HG03135 (cell line): ENCODE data around the gene HAO2.
"Not testable (repeated sequence)": the region's sequence is repeated elsewhere in the genome, so short reads cannot be mapped to it uniquely, and the experiment has no call there.

Experiments
- ATAC-seq: cut with Tn5 transposase; IDR thresholded peaks from one replicate; pipeline ENCODE4 v1.9.1; 2021; ENCODE audit warnings: mild to moderate bottlenecking, moderate library complexity; ENCODE audit not compliant: unreplicated experiment

The HAO2 gene

DNA sequence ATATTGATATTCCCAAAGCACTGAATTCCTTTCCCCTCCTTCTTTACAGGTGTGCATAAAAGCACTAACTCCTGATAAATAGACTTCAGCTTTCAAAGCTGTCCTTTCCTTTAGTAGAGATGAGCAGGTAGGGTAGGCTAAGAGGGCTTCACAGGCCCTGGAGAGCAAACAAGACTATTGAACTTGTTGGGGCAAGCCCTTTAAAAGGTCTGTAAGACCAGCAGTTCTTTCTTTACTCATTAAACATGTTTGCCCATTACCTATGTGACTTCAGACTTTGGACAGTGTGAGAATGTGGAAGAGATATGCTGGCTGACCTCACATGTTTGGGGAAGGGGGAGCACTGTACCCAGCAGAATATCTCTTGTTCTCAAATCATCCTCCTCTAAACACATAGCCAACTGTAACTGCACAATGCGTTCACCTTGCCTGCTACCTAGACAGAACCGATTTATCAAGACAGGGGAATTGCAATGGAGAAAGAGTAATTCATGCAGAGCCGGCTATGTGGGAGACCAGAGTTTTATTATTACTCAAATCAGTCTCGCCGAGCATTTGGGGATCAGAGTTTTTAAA lies 27.1 kb upstream of the HAO2 start:
- no peak for ATAC-seq

- ATAC-seq, result no peak
Measured at GRCh38 chr1:119345398-119345797, 23.2 kb upstream of the HAO2 start.

GRCh38 chr1:119347858-119348257 lies 20.7 kb upstream of the HAO2 start:
- ATAC-seq, result peak; percentile 79

DNA sequence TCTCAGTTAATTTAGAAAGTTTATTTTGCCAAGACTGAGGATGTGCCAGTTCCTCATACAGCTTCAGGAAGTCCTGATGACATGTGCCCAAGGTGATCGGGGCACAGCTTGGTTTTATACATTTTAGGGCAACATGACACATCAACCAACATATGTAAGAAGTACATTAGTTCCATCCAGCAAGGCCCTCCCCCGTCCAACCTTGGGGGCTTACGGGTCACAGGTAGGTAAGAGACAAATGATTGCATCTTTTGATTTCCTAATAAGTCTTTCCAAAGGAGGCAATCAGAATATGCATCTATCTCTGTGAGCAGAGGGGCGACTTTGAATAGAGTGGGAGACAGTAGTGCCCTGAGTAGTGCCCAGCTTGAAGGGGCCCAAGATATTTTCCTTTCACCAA lies 19.6 kb upstream of the HAO2 start:
- ATAC-seq, result no peak

GRCh38 chr1:119350866-119351265 lies 17.7 kb upstream of the HAO2 start:
- not testable (repeated sequence) for ATAC-seq

DNA sequence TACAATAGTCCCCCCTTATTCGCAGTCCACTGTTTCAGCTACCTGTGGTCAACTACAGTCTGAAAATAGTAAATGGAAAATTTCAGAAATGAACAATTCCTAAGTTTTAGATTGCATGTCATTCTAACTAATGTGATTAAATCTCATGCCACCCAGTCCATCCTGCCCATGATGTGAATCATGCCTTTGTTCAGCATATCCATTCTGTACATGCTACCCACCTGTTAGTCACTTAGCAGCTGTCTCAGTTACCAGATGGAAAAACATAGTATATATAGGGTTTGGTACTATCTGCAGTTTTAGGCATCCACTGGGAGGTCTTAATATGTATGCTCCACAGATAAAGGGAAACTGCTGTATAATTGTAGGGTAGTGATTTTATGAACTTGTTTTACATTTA lies 16.6 kb upstream of the HAO2 start:
- no peak for ATAC-seq

DNA sequence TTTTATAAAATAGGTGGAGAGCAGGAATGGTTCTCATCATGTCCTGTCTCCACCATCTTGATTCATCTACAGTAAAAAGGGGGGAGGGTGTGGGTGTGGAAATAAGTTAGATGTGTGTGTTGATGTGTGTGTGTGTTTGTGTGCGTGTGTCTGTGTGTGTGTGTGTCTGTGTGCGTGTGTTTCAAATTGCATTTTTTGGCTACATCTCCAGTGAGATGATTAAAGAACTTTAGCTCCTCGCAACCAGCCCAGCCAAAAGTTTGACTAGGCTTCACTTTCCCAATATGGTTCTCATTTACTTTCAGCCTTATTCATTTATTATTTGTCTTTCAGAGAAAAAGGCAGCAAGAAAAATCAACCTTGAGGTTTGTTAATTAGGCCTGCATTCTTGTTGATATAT lies 14.7 kb upstream of the HAO2 start:
- ATAC-seq, result no peak

GRCh38 chr1:119358636-119359035 lies 9.9 kb upstream of the HAO2 start:
- no peak for ATAC-seq

DNA sequence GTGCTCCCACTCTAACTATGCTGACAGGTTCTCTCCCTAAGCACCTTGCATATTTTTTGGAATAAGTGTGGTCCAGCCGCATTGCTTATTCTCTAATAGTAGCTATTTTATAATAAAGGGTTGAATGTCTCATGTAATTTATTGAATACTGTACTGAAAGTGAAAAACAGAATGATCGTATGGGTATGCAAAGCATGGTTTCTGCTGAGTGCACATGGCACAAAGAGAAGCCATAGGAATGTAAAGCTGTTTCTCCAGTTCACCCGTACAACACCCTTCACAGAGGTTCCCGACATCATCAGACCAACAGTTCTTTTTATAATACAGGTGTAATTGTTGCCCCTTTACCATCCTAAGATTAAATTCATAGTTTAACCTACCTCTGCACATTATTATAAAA lies 8.9 kb upstream of the HAO2 start:
- no peak for ATAC-seq

DNA sequence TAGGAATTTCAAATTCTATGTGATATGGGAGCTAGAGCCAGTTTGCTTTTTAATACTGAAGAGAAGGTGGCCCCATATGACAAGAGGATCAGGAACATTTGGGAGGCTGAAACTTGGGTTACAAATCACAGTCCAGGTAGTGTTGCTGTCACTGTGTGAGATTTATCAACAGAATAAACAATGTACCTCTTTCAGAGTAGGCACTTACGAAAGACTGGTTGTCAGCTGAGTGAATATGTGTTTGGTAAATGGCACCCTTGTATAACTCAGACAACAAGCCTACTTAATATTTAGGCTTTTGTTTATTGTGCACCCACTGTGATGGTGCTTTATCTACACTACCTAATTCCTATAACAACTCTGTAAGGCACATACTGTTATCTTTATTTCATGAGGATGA lies 7.4 kb upstream of the HAO2 start:
- ATAC-seq, result no peak

DNA sequence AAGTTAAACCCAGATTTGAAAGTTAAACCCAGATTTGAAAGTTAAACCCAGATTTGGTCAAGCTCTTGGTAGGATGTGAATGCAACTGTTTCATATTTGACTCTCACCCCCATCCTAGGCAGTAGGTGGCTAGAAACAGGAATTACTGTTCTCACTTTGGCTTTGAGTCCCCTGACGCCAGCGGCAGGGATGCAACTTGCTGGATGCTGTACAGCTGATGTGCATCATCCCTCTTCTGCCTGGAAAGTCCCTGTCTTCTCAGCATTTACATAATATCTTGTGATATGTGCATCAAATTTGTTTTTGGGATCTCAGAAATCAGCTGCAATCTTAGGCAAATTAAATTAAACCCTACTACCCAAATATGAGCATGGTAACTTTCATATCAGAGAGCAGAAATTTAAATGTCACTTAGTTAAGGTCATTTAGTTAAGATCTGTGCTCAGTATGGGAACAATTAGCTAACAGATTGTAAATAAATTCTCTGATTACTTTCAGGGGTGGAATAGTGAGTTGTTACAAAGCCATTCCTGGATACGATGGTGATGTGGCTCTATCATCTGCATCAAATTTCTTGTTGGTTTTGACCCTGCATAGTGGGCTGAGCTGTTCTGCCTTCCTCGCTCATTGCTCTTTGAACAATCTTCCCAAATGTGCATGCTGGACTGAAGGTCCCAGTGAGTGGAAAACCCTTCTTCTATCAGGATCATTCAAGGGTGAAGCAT lies 6.8 kb upstream of the HAO2 start:
- no peak for ATAC-seq

- ATAC-seq, result no peak
Measured at GRCh38 chr1:119363162-119363561, 5.4 kb upstream of the HAO2 start.

GRCh38 chr1:119364640-119365039 lies 3.9 kb upstream of the HAO2 start:
- ATAC-seq, result no peak

GRCh38 chr1:119366424-119366823 lies 2.2 kb upstream of the HAO2 start:
- peak; percentile 69 for ATAC-seq

- no peak for ATAC-seq
Measured at GRCh38 chr1:119367432-119368124, 1.0 kb upstream of the HAO2 start.

DNA sequence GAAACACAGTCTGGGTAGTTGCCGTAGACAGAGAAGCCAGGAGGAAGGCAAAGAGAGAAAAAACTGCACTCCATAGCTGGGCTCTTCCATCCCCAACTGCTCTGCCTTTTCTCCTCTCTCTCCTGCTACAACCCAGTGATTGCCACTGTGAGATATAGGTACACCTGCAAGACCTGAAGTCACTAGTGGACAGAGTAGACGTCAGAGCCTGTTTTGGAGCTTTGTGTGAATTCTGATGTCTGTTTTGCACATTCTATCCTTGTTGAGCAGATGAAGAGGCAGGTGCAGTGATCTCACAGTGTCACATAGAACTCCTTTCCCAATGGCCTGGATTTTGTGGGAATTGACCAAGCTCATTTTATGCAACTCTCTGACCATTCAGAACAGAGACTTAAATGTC lies 2.2 kb downstream of the HAO2 start:
- no peak for ATAC-seq

DNA sequence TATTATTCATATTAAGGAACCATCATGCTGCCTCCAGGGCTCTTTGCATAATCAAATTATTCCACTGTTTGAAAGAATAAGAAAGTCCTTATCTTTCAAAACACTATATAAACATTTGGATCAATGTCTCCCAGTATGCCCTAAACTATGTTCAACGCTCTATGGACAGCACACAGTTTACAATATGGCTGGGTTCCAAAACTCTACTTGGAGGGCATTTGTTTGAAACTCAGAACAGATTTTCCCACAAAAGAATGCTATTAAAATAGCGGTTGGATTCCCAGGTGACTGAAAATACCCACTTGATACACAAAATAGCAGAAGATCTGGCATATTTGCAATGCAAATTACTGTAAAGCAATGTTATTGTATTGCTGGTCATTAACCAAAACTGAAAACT lies 3.2 kb downstream of the HAO2 start:
- ATAC-seq, result no peak

DNA sequence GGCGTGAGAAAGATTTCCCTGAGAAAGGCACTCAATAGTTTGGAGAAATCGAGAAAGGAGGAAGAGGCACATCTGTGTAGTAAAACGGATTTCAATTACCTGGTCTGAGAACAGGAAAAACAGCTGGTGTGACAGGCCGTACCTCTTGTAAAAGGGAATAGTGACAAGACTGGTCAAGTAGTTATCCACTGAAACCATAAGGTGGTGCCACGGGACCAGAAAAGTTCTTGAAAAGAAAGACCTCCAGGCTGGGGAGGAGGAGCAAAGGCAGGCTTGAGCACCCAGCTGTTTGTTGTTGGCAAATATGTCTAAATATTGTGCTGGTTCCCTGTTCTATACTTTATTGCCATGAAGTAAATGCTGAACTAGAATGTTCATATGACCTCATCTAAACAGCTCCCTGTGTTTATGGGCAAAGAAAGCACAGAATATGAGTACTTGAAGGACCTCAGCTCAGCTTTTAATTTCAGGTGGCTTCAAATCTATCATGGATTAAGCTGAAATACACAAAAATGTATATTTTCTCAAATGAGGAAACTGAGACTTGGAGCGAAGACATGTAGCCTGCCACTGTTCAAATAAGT lies 4.0 kb downstream of the HAO2 start:
- ATAC-seq, result peak; percentile 57

DNA sequence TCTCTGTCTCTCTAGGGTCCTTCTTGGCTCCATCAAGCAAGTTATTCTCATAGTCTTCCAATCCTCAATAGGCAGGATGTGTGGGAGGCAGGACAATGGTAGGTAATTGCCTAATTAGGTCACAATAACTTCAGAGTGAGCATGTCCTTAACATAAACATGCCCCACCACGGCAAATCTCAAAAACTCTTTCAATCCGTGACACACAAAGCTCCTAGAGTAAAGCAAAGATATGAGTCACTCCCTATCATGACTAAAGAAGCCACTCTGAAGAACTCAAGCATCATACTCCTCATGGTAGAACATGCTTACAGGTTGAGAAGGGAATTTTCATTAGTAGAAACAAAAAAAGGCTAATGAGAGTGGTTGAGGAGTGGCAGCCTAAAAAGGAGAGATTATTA lies 4.9 kb downstream of the HAO2 start:
- no peak for ATAC-seq

- no peak for ATAC-seq
Measured at GRCh38 chr1:119374208-119374874, 5.8 kb downstream of the HAO2 start.

GRCh38 chr1:119375366-119375765 lies 6.8 kb downstream of the HAO2 start:
- ATAC-seq, result peak; percentile 51
